ENCODE data around the gene MDH2.

MDH2 gene

GRCh38 chr7:76051840-76052239 lies 3.9 kb downstream of the MDH2 start:
- TF ChIP-seq TAF1 (IDR thresholded peaks at IDR 0.05; ENCODE audit: borderline replicate concordance, insufficient read depth, low read length), result no peak
- no peak for TF ChIP-seq FOXP2 (optimal IDR thresholded peaks at IDR 0.05; ENCODE audit: borderline replicate concordance, extremely low read depth, extremely low read length, insufficient read depth)

- TF ChIP-seq REST (IDR thresholded peaks at IDR 0.05; ENCODE audit: insufficient read depth in 1 of 2, low read depth in 2 of 2, low read length in 2 of 2) (no peak), TAF1 (IDR thresholded peaks at IDR 0.05; ENCODE audit: borderline replicate concordance, insufficient read depth, low read length) (no peak), POLR2AphosphoS5 (IDR thresholded peaks at IDR 0.05; ENCODE audit: low read depth, low read length) (peak; percentile 9; the same call in 1 of the 2 replicates), FOXP2 (optimal IDR thresholded peaks at IDR 0.05; ENCODE audit: borderline replicate concordance, extremely low read depth, extremely low read length, insufficient read depth) (no peak), SIN3A (IDR thresholded peaks at IDR 0.05; ENCODE audit: borderline replicate concordance, insufficient read depth, low read length) (no peak)
Observed at GRCh38 chr7:76053461-76053860, 5.6 kb downstream of the MDH2 start.

- TF ChIP-seq REST (IDR thresholded peaks at IDR 0.05; ENCODE audit: insufficient read depth in 1 of 2, low read depth in 2 of 2, low read length in 2 of 2), result no peak
- TF ChIP-seq FOXP2 (optimal IDR thresholded peaks at IDR 0.05; ENCODE audit: borderline replicate concordance, extremely low read depth, extremely low read length, insufficient read depth), result no peak
- TF ChIP-seq SIN3A (IDR thresholded peaks at IDR 0.05; ENCODE audit: borderline replicate concordance, insufficient read depth, low read length), result no peak
- TF ChIP-seq TAF1 (IDR thresholded peaks at IDR 0.05; ENCODE audit: borderline replicate concordance, insufficient read depth, low read length), result no peak
- TF ChIP-seq POLR2AphosphoS5 (IDR thresholded peaks at IDR 0.05; ENCODE audit: low read depth, low read length), result no peak
Observed at GRCh38 chr7:76054123-76055120, 6.5 kb downstream of the MDH2 start.

GRCh38 chr7:76056241-76056640 lies 8.3 kb downstream of the MDH2 start:
- TF ChIP-seq TAF1 (IDR thresholded peaks at IDR 0.05; ENCODE audit: borderline replicate concordance, insufficient read depth, low read length) (no peak), REST (IDR thresholded peaks at IDR 0.05; ENCODE audit: insufficient read depth in 1 of 2, low read depth in 2 of 2, low read length in 2 of 2) (no peak), POLR2AphosphoS5 (IDR thresholded peaks at IDR 0.05; ENCODE audit: low read depth, low read length) (no peak), FOXP2 (optimal IDR thresholded peaks at IDR 0.05; ENCODE audit: borderline replicate concordance, extremely low read depth, extremely low read length, insufficient read depth) (no peak), SIN3A (IDR thresholded peaks at IDR 0.05; ENCODE audit: borderline replicate concordance, insufficient read depth, low read length) (no peak)

GRCh38 chr7:76057103-76057812 lies 9.4 kb downstream of the MDH2 start:
- no peak for TF ChIP-seq FOXP2 (optimal IDR thresholded peaks at IDR 0.05; ENCODE audit: borderline replicate concordance, extremely low read depth, extremely low read length, insufficient read depth)
- no peak for TF ChIP-seq TAF1 (IDR thresholded peaks at IDR 0.05; ENCODE audit: borderline replicate concordance, insufficient read depth, low read length)
- TF ChIP-seq REST (IDR thresholded peaks at IDR 0.05; ENCODE audit: insufficient read depth in 1 of 2, low read depth in 2 of 2, low read length in 2 of 2), result no peak
- TF ChIP-seq SIN3A (IDR thresholded peaks at IDR 0.05; ENCODE audit: borderline replicate concordance, insufficient read depth, low read length), result no peak
- TF ChIP-seq POLR2AphosphoS5 (IDR thresholded peaks at IDR 0.05; ENCODE audit: low read depth, low read length), result no peak
